Stimulated activated naive CD4-positive, alpha-beta T cell treated with Interleukin-2 at 50 U/mL for 16 hours (primary cell): ENCODE data around the gene CC2D2B.
"Not testable (repeated sequence)": the region's sequence is repeated elsewhere in the genome, so short reads cannot be mapped to it uniquely, and the experiment has no call there.

ENCODE experiments used
- DNase-seq: peaks from one replicate; lab custom pipeline; 2025; lab: John Stamatoyannopoulos, UW

Gene CC2D2B, protein sequence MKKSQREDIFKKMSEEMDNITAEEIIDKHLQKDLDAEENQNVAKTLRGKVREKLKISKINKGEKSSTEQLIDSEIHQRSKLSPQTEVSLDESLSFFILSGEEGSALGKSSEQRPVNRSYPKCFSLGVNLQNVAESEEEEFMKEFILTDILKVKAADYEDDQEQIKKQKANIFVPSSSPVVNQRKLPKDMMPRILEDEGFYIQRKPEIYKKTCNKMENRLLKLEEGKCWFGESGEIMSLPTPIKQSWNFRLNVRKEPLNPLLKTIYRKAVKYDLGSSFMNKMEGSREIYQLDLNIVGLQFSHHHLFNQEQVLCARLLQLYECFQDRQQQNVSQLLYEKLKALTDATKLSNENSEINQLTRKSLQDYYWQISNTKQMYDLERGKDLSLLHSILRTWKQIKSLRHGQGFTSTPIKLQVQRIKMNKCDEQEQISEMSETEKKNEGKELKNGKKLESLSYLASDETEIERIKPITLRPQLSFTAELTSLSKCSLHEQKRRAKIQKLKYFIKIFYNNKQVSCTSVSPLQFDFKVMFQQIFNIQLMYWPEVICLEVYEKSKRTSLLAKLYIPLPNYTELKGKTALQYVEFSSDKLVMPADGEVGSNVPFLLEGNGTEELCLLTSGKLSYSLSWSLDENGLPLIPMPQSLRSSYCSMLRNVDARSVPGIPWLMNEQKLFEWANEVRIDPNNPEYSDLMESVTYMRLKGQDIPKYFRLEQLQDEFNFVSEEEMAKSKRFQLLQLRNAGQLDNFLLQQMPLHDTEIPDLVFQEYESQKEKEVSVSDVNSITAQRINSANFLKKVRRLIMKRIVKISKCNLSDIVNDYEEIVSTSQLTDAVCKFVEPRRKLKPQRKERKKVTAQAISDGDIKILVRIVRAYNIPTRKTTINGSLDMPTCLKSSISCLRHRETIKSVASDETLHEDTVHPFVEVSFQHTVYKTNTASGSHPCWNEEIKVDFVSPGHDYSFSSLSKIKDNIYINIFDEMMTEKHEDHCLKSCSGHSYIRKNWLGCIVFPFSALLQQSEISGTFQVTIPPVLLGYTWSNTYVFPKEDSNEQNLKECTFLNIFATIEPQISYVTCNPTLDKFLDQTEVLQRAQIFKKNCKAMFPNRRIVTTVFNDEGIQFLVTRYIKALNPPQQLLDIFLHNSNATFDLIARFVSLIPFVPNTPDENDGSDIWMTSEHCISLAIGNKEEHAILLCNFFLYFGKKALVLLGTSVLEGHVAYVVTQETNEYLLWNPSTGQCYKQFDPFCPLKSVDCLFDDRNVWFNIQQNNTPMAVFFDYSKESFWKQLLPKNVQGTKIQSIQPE (N-terminal part only)

DNA sequence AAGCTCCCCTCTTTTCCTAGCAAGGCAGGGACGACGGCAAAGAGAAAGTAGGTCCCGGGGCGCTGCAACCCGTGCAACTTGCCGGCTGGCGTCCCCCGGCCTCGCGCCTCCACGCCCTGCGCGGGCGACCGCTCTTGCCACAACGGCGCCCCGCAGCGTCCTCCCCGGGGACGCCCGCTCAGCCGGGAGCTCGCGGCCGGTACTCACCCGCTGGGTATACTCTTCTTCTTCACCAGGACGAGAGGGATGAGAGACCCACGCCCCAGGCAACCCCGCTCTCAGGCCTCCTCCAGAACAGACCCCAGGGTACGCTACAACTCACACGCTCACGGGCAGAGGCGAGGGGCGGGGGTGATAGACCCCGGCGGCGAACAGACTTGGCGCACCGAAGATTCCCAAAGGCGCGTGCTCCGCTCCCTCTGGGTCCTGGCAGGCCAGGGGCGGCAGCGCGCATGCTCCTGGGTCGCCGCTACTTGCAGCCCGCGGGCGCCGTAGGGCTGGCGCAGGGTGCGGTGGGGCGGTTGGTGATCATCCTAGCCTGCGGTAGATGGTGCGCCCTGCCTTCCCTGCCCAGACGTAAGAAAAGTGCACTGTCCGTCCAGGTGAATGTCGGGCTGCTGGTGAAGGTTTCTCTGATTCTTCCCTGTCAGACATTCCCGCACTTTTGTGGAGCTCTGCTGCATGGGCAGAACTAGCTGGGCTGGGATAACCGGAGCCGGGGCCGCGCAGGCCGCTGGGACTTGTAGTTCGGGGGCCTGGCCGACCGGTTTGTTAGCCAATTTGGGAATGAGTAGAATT, at the start of gene CC2D2B:
Gene CC2D2B, plus strand, starts transcription at position 520 of the 798 bp plus-strand sequence. CDS start 3,349 bp downstream, outside the sequence.
- DNase-seq, result peak; percentile 61

DNA sequence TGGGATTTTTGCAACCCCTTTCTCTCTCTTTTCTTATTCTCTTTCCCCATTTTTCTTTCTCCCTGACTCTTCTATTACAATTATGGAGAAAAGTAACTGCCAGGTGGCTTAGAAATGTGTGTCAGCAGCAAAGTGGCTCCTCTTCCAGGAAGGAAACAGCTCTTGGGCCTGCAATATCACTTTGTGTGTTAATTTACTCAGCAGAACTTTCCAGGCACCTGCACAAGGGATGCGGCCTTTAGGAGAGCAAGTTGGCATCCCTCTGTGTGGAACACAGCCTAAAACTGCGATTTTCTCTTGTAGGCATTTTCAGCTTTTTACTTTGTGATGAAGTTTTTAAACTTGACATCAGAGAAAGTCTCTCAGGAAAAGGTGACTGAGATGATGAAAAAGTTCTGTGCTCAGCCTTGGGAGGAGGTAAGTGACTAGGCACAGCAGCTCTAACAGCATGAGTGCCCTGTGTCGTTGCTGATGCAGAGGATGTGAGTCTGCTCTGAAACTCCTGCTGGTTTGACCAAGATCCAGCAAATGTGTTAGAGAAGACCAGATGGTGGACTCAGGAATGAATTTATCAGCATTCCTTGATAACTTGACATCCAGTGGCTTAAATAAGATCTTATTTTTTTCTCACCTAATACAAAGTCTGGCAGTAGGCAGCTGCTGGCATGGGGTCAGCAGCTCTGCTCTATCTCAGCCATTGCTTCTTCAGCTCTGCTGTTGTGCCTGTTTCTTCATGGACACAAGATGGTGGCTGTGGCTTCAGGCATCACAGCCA, 47.4 kb upstream of the CC2D2B start:
- no peak for DNase-seq

DNA sequence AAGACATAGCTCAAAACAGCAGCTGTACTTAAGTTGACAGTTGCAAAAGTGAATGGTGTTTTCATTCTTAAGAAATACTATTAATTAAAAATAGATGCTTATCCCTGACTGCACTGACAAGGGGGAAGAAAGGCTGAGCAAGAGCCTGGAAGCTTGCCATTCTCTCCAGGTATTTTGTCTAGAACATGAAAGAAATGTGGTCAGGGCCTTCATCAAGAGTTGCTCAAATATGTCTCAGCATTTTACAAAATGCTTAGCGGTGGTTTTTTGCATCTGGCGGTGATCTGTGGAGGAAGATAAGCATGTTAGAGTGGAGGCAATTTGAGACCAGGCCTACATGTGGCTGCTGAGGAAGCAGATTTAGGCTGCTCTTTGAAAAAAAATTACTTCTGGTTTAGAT, 46.4 kb upstream of the CC2D2B start:
- no peak for DNase-seq

DNA sequence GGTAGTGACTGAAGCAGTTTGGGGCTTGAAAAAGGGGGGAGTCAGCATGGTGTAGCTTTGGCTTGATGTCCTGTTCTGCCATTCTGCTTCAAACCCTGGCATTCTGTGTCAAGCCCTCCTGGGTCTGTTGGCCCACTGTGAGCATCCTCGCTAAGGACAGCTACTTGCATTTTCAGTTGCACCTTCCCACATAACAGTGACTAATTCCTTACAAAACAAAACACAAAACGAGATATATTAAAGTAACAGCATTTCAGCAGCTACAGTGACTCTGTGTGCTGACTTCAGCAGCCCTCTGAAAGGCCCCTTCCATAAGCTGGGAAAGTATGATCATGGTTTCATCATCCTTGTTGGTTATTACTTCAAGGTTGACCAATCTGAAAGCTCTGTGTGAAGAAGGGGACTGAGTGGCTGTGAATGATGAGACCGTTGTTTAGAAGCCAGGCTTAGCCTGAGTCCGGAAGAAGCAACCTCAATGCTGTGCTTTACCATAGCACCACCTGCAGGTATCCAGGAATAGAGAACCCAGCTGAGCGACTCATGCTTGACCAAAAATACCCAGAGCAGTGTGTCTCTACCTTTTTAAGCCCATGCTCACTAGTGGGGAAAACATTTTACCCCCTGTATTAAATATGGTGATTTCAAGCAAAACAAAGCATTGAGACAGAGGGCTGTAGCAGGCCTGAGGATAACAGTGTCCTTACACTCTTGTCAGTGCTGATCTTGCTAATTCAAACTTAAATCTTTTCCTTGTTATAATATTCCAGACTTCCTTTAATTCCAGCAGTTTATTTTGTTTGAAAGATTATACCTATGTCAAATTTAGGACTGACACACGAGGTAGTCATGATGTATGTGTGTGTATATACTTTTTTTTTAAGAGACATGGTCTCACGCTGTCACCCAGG, 42.6 kb upstream of the CC2D2B start:
- DNase-seq, result peak; percentile 9

DNA sequence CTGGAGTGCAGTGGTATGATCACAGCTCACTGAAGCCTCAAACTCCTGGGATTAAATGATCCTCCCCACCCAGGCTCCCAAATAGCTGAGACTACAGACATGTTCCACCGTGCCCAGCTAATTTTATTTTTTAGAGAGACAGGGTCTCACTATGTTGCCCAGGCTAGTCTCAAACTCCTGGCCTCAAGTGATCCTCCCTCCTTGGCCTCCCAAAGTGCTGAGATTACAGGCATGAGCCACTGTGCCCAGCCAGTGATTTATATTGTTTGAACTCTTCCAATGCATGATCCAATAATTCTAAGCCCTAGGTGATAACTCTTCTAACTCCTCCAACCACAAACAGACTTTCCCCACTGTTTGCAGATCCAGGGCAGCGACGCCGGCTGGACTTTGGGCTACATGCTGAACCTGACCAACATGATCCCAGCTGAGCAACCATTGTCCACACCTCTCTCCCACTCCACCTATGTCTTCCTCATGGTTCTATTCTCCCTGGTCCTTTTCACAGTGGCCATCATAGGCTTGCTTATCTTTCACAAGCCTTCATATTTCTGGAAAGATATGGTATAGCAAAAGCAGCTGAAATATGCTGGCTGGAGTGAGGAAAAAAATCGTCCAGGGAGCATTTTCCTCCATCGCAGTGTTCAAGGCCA, 41.8 kb upstream of the CC2D2B start:
- no peak for DNase-seq

DNA sequence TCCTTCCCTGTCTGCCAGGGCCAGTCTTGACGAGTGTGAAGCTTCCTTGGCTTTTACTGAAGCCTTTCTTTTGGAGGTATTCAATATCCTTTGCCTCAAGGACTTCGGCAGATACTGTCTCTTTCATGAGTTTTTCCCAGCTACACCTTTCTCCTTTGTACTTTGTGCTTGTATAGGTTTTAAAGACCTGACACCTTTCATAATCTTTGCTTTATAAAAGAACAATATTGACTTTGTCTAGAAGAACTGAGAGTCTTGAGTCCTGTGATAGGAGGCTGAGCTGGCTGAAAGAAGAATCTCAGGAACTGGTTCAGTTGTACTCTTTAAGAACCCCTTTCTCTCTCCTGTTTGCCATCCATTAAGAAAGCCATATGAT, 41.3 kb upstream of the CC2D2B start:
- no peak for DNase-seq

DNA sequence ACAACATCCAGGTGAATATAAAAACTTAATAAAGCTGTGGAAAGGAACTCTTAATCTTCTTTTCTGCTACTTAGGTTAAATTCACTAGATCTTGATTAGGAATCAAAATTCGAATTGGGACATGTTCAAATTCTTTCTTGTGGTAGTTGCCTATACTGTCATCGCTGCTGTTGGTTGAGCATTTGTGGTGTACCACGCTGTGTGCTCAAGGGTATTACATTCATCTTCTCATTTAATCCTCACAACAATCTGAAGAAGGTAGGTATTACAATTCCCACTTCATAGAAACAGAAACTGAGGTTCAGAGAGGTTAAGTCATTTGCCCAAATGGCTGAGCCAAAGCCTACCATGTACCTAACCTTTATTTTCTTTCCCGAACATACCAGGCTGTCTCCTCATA, 39.9 kb upstream of the CC2D2B start:
- no peak for DNase-seq

DNA sequence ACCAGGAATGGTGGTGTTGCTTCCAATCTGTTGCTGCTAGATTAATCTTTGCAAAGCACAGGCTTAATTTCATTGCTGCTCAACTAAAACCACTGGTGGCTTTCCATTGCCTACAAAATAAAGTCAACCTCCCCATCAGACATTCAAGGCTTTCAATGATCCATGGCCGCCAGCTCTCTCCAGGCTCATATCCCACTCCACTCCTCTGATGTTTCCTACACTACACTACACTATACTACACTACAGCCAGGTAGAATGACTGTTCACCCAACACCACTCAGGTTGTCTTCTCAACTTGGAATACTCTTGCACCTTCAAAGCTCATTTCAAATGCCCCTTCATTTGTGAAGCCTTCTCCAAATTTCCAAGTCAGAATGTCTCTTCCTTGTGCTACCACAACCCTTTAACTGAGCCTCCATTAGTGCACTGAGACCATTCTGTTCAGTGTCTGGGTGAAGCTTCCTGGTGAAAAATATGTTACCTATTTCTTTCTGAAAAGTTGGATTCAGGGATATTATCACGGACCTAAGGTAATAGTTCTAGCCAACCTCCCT, 35.5 kb upstream of the CC2D2B start:
- DNase-seq, result no peak

DNA sequence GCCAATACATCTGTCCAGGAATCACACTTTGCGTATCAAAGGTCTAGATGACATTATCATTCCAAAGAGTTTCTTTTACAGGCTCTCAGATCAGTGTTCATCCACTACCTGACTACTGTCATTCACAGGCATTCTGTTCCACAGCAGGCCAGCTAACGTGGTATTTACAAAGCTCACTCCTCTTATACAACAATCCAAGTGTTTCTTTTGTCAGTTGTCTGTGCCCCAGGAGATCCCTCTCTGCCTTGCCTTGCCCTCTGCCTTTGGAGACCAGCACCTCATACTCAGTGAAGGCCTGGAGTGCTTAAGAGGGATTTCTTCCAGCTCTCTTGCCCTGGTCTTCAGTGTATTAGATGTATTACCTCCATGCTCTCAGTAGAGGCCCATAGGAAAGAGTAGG, 34.6 kb upstream of the CC2D2B start:
- no peak for DNase-seq

DNA sequence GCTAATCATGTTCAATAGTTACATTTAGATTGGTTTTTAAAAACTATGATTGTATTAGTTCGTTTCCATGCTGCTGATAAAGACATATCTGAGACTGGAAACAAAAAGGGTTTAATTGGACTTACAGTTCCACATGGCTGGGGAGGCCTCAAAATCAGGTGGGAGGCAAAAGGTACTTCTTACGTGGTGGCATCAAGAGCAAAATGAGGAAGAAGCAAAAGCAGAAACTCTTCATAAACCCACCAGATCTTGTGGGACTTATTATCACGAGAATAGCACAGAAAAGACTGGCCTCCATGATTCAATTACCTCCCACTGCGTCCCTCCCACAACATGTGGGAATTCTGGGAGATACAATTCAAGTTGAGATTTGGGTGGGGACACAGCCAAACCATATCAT, 34.1 kb upstream of the CC2D2B start:
- no peak for DNase-seq

DNA sequence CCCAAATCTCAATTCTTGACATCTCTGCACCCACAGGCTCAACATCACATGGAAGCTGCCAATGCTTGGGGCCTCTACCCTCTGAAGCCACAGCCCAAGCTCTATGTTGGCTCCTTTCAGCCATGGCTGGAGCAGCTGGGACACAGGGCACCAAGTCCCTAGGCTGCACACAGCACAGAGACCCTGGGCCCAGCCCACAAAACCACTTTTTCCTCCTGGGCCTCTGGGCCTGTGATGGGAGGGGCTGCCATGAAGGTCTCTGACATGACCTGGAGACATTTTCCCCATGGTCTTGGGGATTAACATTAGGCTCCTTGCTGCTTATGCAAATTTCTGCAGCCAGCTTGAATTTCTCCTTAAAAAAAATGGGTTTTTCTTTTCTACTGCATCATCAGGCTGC, 33.0 kb upstream of the CC2D2B start:
- DNase-seq, result not testable (repeated sequence)

DNA sequence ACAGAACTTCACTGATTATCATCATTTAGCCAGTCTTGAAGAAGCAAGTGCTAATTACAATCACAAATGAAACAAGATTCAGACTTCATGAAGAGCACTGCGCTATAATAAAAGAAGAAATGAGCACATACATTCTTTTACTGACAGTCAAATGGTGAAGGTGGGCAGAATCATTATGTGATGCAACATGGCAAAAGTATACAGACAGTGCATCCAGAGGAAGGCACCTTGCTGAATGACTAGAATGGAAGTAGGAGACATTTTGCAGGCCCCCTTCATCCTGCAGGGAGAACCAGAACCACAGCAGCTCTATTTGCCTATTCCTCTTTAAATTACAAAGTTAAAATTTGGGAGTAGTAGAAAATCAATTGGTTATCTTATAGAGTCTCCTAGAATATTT, 31.0 kb upstream of the CC2D2B start:
- no peak for DNase-seq

DNA sequence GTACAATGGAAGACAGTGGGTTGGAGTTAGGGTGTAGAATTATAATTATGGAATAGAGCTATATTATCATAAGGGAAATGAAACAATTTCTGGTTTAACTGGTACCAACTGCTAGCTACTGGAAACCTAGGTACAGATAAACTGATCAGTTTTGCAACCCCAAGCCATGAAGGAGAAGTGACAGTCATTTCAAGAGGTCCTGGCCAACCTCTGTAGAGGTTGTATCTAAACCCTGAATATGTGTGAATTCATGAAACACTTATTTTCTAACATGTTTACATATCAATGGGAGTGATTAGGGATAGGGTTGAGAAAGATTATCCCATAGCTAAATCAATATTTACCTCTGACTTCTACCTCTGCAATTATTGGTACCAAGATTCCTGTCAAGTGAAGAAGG, 29.9 kb upstream of the CC2D2B start:
- no peak for DNase-seq

DNA sequence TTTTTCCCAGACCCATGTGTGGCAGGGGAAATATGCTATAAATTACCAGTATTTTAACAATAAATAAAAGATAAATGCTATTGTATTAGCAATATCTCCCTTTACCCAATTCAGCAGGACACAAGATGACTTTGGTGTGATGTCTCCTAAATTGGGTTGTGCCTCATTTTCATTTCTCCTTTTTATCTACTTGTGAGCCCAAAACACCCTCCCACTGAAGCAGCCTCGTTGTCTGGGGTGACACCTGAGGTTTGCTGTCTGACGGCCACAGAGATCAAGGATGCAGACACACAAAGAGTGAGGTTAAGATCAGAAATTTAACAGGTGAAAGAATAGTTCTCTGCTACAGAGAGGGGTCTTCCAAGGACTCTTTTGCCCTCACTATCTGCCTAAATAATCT, 27.1 kb upstream of the CC2D2B start:
- no peak for DNase-seq

DNA sequence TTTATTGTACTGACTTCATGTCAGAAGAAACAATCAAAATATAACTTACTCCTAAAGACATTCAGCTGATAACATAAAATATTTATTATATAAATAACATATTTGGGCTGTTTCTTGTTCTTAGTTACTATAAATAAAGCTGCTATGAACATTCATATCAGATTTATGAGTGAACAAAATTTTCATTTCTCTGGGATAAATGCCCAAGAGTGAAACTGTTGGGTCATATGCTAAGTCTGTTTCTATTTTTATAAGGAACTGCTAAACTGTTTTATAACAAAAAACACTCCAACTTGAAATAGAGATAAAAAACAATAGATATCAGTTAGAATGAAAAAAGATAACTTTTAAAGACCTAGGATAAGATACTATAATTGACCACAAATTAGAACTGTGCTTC, 26.5 kb upstream of the CC2D2B start:
- no peak for DNase-seq

DNA sequence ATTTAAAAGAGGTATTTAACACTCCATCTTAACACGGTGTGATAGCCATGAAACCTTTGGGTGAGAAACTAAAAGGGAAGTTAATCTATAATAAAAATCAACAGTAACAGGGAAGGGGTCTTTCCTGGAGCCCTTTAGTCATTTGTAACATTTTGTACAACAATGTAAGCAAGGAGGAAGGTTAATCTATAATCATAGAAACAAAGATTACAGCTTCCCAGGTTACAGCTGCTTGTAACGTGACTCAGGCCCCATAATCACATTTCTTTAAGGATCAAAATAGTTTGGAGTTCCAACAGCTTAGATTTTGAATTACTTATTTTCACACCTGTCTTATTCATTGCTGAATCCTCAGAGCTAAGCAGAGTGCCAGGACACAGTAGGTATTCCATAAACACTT, 17.9 kb upstream of the CC2D2B start:
- no peak for DNase-seq

DNA sequence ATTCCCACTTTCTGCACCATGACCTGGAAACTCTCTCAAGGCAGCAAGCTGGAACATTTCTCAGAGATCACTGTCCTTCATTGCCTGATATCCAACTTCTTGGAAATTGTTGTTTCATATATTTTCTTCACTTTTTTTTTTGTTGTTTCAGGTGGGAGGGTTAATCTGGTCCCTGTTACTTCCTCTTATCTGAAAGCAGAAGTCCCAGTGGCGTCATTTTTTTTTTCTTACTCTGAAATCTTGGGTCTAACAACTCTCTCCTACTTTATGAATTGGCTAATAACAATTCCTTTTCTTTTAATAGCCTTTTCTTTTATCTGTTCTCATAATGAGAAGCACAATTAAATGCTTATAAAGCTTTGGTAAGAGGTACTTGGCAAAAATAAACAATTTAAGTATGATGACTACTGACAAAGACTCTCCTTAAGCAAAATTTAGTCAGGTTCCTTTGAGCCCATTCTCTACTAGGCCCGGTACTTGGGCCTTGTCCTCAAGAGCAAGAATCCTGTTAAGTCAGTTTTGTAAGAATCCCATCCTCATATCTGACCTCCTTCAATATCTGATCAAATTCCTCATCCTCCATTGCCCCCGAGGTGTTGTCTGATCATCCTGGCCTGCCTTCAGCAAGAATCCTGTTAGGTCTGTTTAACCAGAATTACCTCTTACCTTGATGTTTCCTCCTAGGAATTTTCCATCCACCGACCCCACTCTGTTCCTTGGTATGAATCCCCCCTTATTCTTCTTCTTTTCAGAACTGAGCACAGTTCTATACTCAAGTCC, 11.5 kb upstream of the CC2D2B start:
- no peak for DNase-seq
